ENCODE results near the gene MAGEB6.
"Not testable (repeated sequence)": the region's sequence is repeated elsewhere in the genome, so short reads cannot be mapped to it uniquely, and the experiment has no call there.

Gene MAGEB6, protein sequence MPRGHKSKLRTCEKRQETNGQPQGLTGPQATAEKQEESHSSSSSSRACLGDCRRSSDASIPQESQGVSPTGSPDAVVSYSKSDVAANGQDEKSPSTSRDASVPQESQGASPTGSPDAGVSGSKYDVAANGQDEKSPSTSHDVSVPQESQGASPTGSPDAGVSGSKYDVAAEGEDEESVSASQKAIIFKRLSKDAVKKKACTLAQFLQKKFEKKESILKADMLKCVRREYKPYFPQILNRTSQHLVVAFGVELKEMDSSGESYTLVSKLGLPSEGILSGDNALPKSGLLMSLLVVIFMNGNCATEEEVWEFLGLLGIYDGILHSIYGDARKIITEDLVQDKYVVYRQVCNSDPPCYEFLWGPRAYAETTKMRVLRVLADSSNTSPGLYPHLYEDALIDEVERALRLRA

DNA sequence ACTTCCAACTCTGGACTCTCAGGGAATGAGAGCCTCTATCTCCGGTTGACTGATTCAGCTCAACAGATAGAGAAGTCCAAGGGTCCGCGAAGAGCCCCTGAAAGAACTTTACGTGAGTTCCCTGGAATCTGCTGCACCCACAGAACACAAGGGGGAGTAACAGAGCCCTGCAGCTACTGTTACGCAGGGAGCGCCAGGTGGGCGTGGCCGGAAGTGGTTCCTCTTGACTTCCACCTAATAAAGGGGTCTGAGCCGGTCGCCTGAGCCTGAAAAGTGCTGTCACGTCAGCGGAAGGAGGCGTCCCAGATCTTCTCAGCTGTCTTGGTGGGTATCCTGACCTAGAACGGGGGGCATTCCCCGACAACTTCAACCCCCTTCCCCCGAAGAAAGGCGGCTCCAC is at the start of gene MAGEB6:
Gene MAGEB6 (plus strand): TSS at position 237 of the 400 bp plus-strand sequence. CDS start 1,407 bp downstream, outside the sequence.
- no peak for DNase-seq

DNA sequence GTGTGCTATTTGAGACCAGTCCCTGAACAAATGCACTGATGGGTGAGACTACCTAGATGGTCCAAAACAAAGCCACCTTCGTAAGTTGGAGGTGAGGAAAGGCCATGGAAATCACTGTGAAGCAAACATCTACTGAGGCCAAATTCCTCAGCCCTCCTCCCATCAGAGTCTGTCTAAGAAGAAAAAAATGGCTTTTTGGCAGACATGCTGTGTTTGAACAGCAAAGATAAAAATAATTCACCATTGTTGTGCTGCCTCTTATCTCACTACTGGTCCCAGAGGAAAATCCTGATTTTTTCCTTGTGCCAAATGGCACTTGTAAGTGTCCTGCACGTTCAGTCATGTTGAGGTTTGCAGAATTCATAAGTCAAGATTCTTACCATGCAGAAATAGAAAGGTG is 46.2 kb upstream of the MAGEB6 start:
- DNase-seq, result no peak

DNA sequence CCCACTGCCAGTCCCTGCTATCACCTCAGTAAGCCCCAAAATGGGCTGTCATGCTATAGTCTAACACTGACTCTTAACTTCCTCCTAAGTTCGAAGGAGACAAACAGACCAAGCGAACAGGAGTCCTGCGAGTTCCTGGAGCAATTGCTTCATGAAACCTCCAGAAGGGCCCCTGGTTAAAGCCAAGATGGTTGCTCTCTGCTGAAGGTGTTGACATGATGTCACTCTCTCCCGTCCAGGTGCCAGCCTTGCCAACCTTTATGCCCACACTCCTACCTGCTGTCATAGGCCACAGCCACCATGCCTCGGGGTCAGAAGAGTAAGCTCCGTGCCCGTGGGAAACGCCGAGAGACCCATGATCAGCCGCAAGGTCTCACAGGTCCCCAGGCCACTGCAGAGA is 31.9 kb upstream of the MAGEB6 start, which contains the start of gene MAGEB6B:
Gene MAGEB6B (plus strand): TSS at position 301 of the 400 bp plus-strand sequence. CDS start 0 bp downstream, at position 301.
- DNase-seq, result no peak

DNA sequence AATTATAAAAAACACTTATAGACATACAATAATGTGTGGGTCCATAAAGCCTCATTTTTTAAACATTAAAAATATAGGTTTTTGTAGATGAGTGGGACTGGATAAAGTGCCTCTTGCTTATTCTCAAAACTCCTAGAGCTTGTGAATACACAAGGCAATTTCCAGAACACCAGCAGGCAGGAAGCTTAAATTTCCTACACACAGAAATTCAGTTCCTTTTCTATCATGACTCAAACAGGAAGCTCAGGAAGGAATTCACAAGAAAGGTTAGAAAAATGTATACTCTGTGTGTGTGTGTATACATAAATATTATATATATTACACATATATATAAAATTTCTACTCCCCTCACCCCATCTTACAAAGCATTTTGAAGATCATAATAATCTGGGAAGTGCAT is 11.3 kb downstream of the MAGEB6 start:
- no peak for DNase-seq

DNA sequence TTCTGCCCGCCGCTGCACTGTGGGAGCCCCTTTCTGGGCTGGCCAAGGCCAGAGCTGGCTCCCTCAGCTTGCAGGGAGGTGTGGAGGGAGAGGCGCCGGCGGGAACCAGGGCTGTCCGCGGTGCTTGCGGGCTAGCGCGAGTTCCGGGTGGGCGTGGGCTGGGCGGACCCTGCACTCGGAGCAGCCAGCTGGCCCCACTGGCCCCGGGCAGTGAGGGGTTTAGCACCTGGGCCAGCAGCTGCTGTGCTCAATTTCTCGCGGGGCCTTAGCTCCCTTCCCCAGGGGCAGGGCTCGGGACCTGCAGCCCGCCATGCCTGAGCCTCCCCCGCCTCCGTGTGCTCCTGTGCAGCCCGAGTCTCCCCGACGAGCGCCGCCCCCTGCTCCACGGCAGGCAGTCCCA is 12.5 kb downstream of the MAGEB6 start:
- not testable (repeated sequence) for DNase-seq

DNA sequence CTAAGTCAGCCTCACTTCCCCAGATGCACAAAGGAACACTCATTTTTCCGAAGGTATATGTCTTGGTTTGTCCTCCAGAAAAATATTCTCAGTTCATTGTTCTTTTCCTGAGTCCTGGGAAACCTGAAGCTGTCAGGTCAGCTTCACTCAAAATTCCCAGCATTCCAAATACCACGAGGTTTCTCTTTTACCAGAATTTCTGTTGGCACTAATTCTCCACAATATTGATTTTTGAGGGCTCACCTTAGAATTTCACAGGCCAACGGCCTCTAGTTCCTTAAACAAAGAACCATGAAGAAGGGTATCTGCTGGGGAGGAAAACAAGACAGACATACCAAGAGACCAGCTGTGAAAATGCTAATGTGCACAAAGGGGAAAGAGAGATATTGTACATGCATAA is 15.8 kb downstream of the MAGEB6 start:
- DNase-seq, result no peak

DNA sequence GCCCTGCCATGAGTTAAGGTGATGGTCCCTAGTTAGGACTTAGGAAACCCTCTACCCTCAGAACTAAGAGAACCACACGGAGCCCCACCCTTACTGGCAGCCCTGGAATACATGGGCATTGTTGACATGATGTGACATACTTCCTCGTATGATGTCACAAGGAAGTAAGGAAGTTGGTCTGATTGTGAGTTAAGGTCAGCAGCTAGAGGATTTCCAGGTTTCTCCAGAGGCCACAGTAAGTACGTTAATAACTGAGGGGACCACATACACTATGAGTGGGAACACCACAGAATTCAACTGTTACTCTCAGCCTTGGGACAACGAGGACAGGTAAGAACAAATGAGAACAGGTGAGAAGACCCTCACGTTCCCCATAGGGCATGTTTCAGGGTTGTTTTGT is 23.6 kb downstream of the MAGEB6 start, which contains the start of gene MAGEB5:
Gene MAGEB5 (plus strand): TSS at position 301 of the 400 bp plus-strand sequence. CDS start 1,133 bp downstream, outside the sequence.
- DNase-seq, result no peak

DNA sequence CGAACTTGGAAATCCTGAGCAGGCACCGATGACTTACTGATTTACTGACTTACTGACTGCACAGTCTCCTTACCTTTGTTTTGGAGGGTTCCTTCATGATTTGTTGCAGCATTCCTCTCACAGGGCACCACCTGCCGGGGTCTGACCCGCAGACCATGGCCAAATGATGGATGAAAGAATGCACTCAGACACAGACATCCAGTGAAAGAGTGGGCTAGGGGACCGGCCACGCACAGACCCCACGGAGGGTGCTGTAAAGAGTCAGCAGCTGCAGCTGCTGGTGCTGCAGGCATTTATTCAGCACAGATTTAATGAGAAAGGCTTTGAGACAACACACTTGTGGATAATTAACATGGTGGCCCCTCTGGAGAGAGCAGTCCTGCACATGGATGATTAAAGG is 27.1 kb downstream of the MAGEB6 start:
- DNase-seq, result no peak

DNA sequence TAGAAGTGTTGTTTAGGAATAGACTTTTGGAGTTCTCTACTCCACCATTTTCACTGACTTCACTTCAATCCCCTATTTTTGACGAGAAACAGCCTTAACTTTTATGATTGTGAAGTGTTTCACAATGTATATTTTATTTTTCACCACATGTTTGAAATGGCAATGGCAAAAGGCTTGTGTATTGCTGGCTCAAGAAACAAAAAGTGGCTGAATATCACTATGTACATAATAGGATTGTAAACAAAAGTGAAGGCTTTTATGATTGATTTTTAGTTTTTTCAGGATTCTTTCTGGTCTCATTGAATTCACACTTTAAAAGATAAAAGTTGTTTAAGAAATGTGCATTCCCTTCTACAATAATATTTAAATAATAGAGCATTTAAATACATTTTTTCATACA is 41.9 kb downstream of the MAGEB6 start:
- no peak for DNase-seq

All from NCI-H1417 (cell line).